HG03159 (cell line): ENCODE results near the gene BIRC6.

Experiments used
- ATAC-seq: cut with Tn5 transposase; IDR thresholded peaks from one replicate; pipeline ENCODE4 v1.9.1; 2021; ENCODE audit warnings: mild to moderate bottlenecking, moderate library complexity; ENCODE audit not compliant: unreplicated experiment

The BIRC6 gene

GRCh38 chr2:32666704-32667103 is 309.9 kb downstream of the BIRC6 start:
- no peak for ATAC-seq

DNA sequence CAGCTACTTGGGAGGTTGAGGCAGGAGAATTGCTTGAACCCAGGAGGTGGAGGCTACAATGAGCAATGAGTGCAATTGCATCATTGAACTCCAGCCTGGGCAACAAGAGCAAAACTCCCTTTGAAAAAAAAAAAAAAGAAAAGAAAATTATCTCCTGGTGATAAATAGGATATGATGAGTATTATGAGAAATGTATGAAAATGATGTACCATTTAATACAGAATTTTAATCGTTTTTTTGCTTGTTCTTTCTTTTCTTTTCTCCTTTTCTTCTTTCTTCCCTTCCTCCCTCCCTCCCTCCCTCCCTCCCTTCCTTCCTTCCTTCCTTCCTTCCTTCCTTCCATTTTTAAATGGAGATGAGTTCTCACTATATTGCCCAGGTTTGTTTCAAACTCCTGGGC is 311.4 kb downstream of the BIRC6 start:
- ATAC-seq, result no peak
